NT2/D1 (cell line): ENCODE measurements around the gene FAM120A.
A peak's percentile ranks its signal among the peaks of the same experiment; 100 is the strongest.

Experiments used
- DNase-seq: peaks from one replicate; pipeline ENCODE4 v3.0.0-alpha.2; 2011; ENCODE audit warnings: low read depth, low spot score
- H3K27me3 ChIP-seq: 2 replicates; pipeline ENCODE4 v1.6.0; 2011; ENCODE audit warnings: mild to moderate bottlenecking; ENCODE audit not compliant: insufficient read length, insufficient read depth
- H3K36me3 ChIP-seq: 2 replicates; pipeline ENCODE4 v1.6.1; 2011; ENCODE audit warnings: mild to moderate bottlenecking, low read length, mixed read lengths; ENCODE audit not compliant: insufficient read depth, insufficient read length
- H3K4me1 ChIP-seq: 2 replicates; pipeline ENCODE4 v1.5.1; 2011; ENCODE audit not compliant: insufficient read depth, insufficient read length
- H3K4me3 ChIP-seq: 2 replicates; pipeline ENCODE4 v1.5.1; 2011; ENCODE audit warnings: low read depth; ENCODE audit not compliant: insufficient read length
- H3K9ac ChIP-seq: 2 replicates; pipeline ENCODE4 v1.6.0; 2011; ENCODE audit warnings: low read depth; ENCODE audit not compliant: insufficient read length
- H3K9me3 ChIP-seq: 2 replicates; pipeline ENCODE4 v1.5.1; 2011; ENCODE audit warnings: mild to moderate bottlenecking, low read length; ENCODE audit not compliant: insufficient read depth
- SUZ12 ChIP-seq: IDR thresholded peaks from 2 replicates; pipeline ENCODE4 v1.6.1; 2011; ENCODE audit not compliant: insufficient read length, insufficient read depth; ENCODE audit errors: extremely low read depth
- YY1 ChIP-seq: IDR thresholded peaks from 2 replicates; pipeline ENCODE4 v1.6.1; 2011; ENCODE audit not compliant: insufficient read length, insufficient read depth
- ZNF274 ChIP-seq: IDR thresholded peaks from 2 replicates; pipeline ENCODE4 v1.6.1; 2011; ENCODE audit warnings: mild to moderate bottlenecking, low read depth, low read length

Gene FAM120A

GRCh38 chr9:93562157-93562556 lies 110.7 kb downstream of the FAM120A start:
- H3K36me3 ChIP-seq: peaks cover 73% of the 10 kb centered on the region
- no peaks in the 10 kb centered on the region for H3K27me3 ChIP-seq
- no peak overlapping the region for H3K9ac ChIP-seq
- no peaks in the 10 kb centered on the region for H3K9me3 ChIP-seq
- TF ChIP-seq SUZ12 (no peak), ZNF274 (no peak), YY1 (no peak)
- DNase-seq: no peak
- peaks cover 5% of the 10 kb centered on the region for H3K4me1 ChIP-seq
- no peak overlapping the region for H3K4me3 ChIP-seq

- H3K36me3 ChIP-seq: peaks cover 44% of the 10 kb centered on the region
- no peaks in the 10 kb centered on the region for H3K27me3 ChIP-seq
- H3K9me3 ChIP-seq: no peaks in the 10 kb centered on the region
- H3K4me3 ChIP-seq: no peak overlapping the region
- no peak for DNase-seq
- no peak for TF ChIP-seq ZNF274
- no peak for TF ChIP-seq SUZ12
- no peak for TF ChIP-seq YY1
- H3K4me1 ChIP-seq: peaks cover 6% of the 10 kb centered on the region
- no peak overlapping the region for H3K9ac ChIP-seq
These were observed 113.6 kb downstream of the FAM120A start for GRCh38 chr9:93565089-93565488.

GRCh38 chr9:93566408-93567270 lies 115.2 kb downstream of the FAM120A start:
- TF ChIP-seq SUZ12 (no peak), YY1 (no peak), ZNF274 (no peak)
- DNase-seq: peak; percentile 90
- H3K36me3 ChIP-seq: peaks cover 29% of the 10 kb centered on the region
- peaks cover 13% of the 10 kb centered on the region for H3K9me3 ChIP-seq
- H3K4me1 ChIP-seq: peaks cover 6% of the 10 kb centered on the region
- no peaks in the 10 kb centered on the region for H3K27me3 ChIP-seq
- peak overlapping the region; percentile 66 for H3K4me3 ChIP-seq
- H3K9ac ChIP-seq: peak overlapping the region; percentile 94

- peaks cover 21% of the 10 kb centered on the region for H3K36me3 ChIP-seq
- peaks cover 13% of the 10 kb centered on the region for H3K9me3 ChIP-seq
- no peaks in the 10 kb centered on the region for H3K27me3 ChIP-seq
- peak overlapping the region; percentile 66 for H3K4me3 ChIP-seq
- peak overlapping the region; percentile 94 for H3K9ac ChIP-seq
- TF ChIP-seq YY1 (no peak), SUZ12 (no peak), ZNF274 (no peak)
- peaks cover 6% of the 10 kb centered on the region for H3K4me1 ChIP-seq
- no peak for DNase-seq
These were observed 115.9 kb downstream of the FAM120A start for GRCh38 chr9:93567271-93567959.

GRCh38 chr9:93568169-93568568 lies 116.7 kb downstream of the FAM120A start:
- Histone ChIP-seq H3K36me3 (peaks cover 14% of the 10 kb centered on the region), H3K4me3 (no peak overlapping the region), H3K27me3 (no peaks in the 10 kb centered on the region), H3K4me1 (peaks cover 6% of the 10 kb centered on the region), H3K9me3 (peaks cover 13% of the 10 kb centered on the region), H3K9ac (no peak overlapping the region)
- no peak for DNase-seq
- TF ChIP-seq YY1 (no peak), SUZ12 (no peak), ZNF274 (no peak)

GRCh38 chr9:93569621-93570174 lies 118.2 kb downstream of the FAM120A start:
- Histone ChIP-seq H3K4me3 (no peak overlapping the region), H3K9ac (no peak overlapping the region), H3K9me3 (peaks cover 13% of the 10 kb centered on the region), H3K36me3 (no peaks in the 10 kb centered on the region), H3K4me1 (peaks cover 11% of the 10 kb centered on the region), H3K27me3 (no peaks in the 10 kb centered on the region)
- no peak for TF ChIP-seq SUZ12
- no peak for TF ChIP-seq ZNF274
- no peak for TF ChIP-seq YY1
- no peak for DNase-seq

GRCh38 chr9:93572221-93572620 lies 120.7 kb downstream of the FAM120A start:
- Histone ChIP-seq H3K4me1 (peaks cover 17% of the 10 kb centered on the region), H3K27me3 (peaks cover 12% of the 10 kb centered on the region), H3K9me3 (peaks cover 13% of the 10 kb centered on the region), H3K9ac (no peak overlapping the region), H3K4me3 (no peak overlapping the region), H3K36me3 (no peaks in the 10 kb centered on the region)
- no peak for DNase-seq
- TF ChIP-seq ZNF274: no peak
- TF ChIP-seq SUZ12: no peak
- TF ChIP-seq YY1: no peak
